ENCODE measurements around the gene CCDC88B. TPM values are rescaled to one million over a fixed set of nuclear protein-coding genes. Genes with fewer than 3 reads are reported as not detected.
A peak's percentile ranks its signal among the peaks of the same experiment; 100 is the strongest.

CCDC88B gene
- polyA plus RNA-seq, 3 donors from 2014 or later, result 10.3 to 86.7 (median 16.4) TPM

- Mint-ChIP-seq H3K9me3 (no peaks in the 10 kb centered on the region), H3K27ac (peak within 1 kb of the TSS; percentile 34 to 83 (median 70)), H3K27me3 (ENCODE audit: low read depth in 3 of 3) (no peaks in the 10 kb centered on the region), H3K4me3 (peak within 1 kb of the TSS; percentile 81 to 93 (median 88)), H3K36me3 (peaks cover 4 to 15% (median 7%) of the 10 kb centered on the region in 3 donors), H3K4me1 (peaks cover 17 to 30% of the 10 kb centered on the region in 2 donors)
- DNase-seq, result peak; percentile 55 to 64 (median 60)
Observed at GRCh38 chr11:64358907-64359711, 19.1 kb downstream of the CCDC88B start, which contains the start of gene RPS6KA4. TSS of gene RPS6KA4 (plus strand) at chr11:64359162. CDS start at chr11:64359236, 74 bp downstream.

- Mint-ChIP-seq H3K36me3 (peaks cover 8 to 19% (median 11%) of the 10 kb centered on the region in 3 donors), H3K4me1 (peaks cover 17 to 30% of the 10 kb centered on the region in 2 donors), H3K9me3 (no peaks in the 10 kb centered on the region), H3K27ac (peak overlapping the region; percentile 34 to 83 (median 70)), H3K27me3 (ENCODE audit: low read depth in 3 of 3) (no peaks in the 10 kb centered on the region), H3K4me3 (peak overlapping the region; percentile 81 to 93 (median 88))
- no peak for DNase-seq
Observed at GRCh38 chr11:64359712-64360445, 19.9 kb downstream of the CCDC88B start.

GRCh38 chr11:64360448-64360921, 20.5 kb downstream of the CCDC88B start:
- H3K4me3 Mint-ChIP-seq, result peak overlapping the region; percentile 81 to 93 (median 88)
- H3K36me3 Mint-ChIP-seq, result peaks cover 8 to 19% (median 11%) of the 10 kb centered on the region in 3 donors
- H3K9me3 Mint-ChIP-seq, result no peaks in the 10 kb centered on the region
- H3K4me1 Mint-ChIP-seq, result peaks cover 17 to 30% of the 10 kb centered on the region in 2 donors
- DNase-seq, result no peak
- H3K27me3 Mint-ChIP-seq (ENCODE audit: low read depth in 3 of 3), result no peaks in the 10 kb centered on the region
- peak overlapping the region in 4 of 6 donors; percentile 24 to 76 (median 36) for H3K27ac Mint-ChIP-seq

GRCh38 chr11:64361659-64362058, 21.7 kb downstream of the CCDC88B start:
- H3K27ac Mint-ChIP-seq, result peak overlapping the region in 1 of 6 donors; percentile 12
- peaks cover 17 to 27% of the 10 kb centered on the region in 2 donors for H3K4me1 Mint-ChIP-seq
- no peaks in the 10 kb centered on the region for H3K9me3 Mint-ChIP-seq
- H3K36me3 Mint-ChIP-seq, result peaks cover 12 to 21% (median 15%) of the 10 kb centered on the region in 3 donors
- H3K27me3 Mint-ChIP-seq (ENCODE audit: low read depth in 3 of 3), result no peaks in the 10 kb centered on the region
- DNase-seq, result no peak
- H3K4me3 Mint-ChIP-seq, result no peak overlapping the region

- H3K27ac Mint-ChIP-seq, result peak overlapping the region in 1 of 6 donors; percentile 19
- H3K27me3 Mint-ChIP-seq (ENCODE audit: low read depth in 3 of 3), result no peaks in the 10 kb centered on the region
- no peaks in the 10 kb centered on the region for H3K9me3 Mint-ChIP-seq
- no peak for DNase-seq
- peaks cover 14 to 22% (median 17%) of the 10 kb centered on the region in 3 donors for H3K36me3 Mint-ChIP-seq
- H3K4me3 Mint-ChIP-seq, result peak overlapping the region in 2 of 5 donors; percentile 14 to 38
- peaks cover 17 to 26% of the 10 kb centered on the region in 2 donors for H3K4me1 Mint-ChIP-seq
Observed at GRCh38 chr11:64362339-64362738, 22.3 kb downstream of the CCDC88B start.

- Mint-ChIP-seq H3K9me3 (no peaks in the 10 kb centered on the region), H3K36me3 (peaks cover 17 to 22% (median 19%) of the 10 kb centered on the region in 3 donors), H3K27ac (peak overlapping the region in 1 of 6 donors; percentile 55), H3K4me3 (no peak overlapping the region), H3K4me1 (peaks cover 16 to 18% of the 10 kb centered on the region in 2 donors), H3K27me3 (ENCODE audit: low read depth in 3 of 3) (no peaks in the 10 kb centered on the region)
- DNase-seq, result no peak
Observed at GRCh38 chr11:64364435-64364834, 24.4 kb downstream of the CCDC88B start.

- Mint-ChIP-seq H3K4me1 (peaks cover 11 to 13% of the 10 kb centered on the region in 2 donors), H3K27me3 (ENCODE audit: low read depth in 3 of 3) (no peaks in the 10 kb centered on the region), H3K9me3 (no peaks in the 10 kb centered on the region), H3K36me3 (peaks cover 17 to 22% (median 19%) of the 10 kb centered on the region in 3 donors), H3K27ac (no peak overlapping the region), H3K4me3 (no peak overlapping the region)
- DNase-seq, result no peak
Observed at GRCh38 chr11:64364911-64365310, 24.9 kb downstream of the CCDC88B start.

GRCh38 chr11:64366751-64367150, 26.7 kb downstream of the CCDC88B start:
- Mint-ChIP-seq H3K27ac (peak overlapping the region in 1 of 6 donors; percentile 55), H3K4me1 (peaks cover 0 to 2% of the 10 kb centered on the region in 2 donors), H3K4me3 (no peak overlapping the region), H3K27me3 (ENCODE audit: low read depth in 3 of 3) (no peaks in the 10 kb centered on the region), H3K9me3 (no peaks in the 10 kb centered on the region), H3K36me3 (peaks cover 14 to 19% (median 18%) of the 10 kb centered on the region in 3 donors)
- DNase-seq, result no peak

GRCh38 chr11:64367931-64368672, 28.1 kb downstream of the CCDC88B start:
- no peak for DNase-seq
- no peaks in the 10 kb centered on the region for H3K9me3 Mint-ChIP-seq
- no peaks in the 10 kb centered on the region for H3K27me3 Mint-ChIP-seq (ENCODE audit: low read depth in 3 of 3)
- no peaks in the 10 kb centered on the region for H3K4me1 Mint-ChIP-seq
- H3K4me3 Mint-ChIP-seq, result no peak overlapping the region
- H3K27ac Mint-ChIP-seq, result no peak overlapping the region
- peaks cover 11 to 16% (median 12%) of the 10 kb centered on the region in 3 donors for H3K36me3 Mint-ChIP-seq

GRCh38 chr11:64368673-64369074, 28.7 kb downstream of the CCDC88B start:
- H3K36me3 Mint-ChIP-seq, result peaks cover 11 to 15% (median 12%) of the 10 kb centered on the region in 3 donors
- no peaks in the 10 kb centered on the region for H3K4me1 Mint-ChIP-seq
- no peaks in the 10 kb centered on the region for H3K9me3 Mint-ChIP-seq
- H3K4me3 Mint-ChIP-seq, result no peak overlapping the region
- no peaks in the 10 kb centered on the region for H3K27me3 Mint-ChIP-seq (ENCODE audit: low read depth in 3 of 3)
- H3K27ac Mint-ChIP-seq, result peak overlapping the region in 1 of 6 donors; percentile 6
- DNase-seq, result no peak

GRCh38 chr11:64369440-64370421, 29.7 kb downstream of the CCDC88B start:
- H3K9me3 Mint-ChIP-seq, result no peaks in the 10 kb centered on the region
- H3K27me3 Mint-ChIP-seq (ENCODE audit: low read depth in 3 of 3), result no peaks in the 10 kb centered on the region
- no peak overlapping the region for H3K27ac Mint-ChIP-seq
- no peak for DNase-seq
- H3K4me1 Mint-ChIP-seq, result no peaks in the 10 kb centered on the region
- H3K4me3 Mint-ChIP-seq, result no peak overlapping the region
- peaks cover 6 to 11% (median 7%) of the 10 kb centered on the region in 3 donors for H3K36me3 Mint-ChIP-seq

- Mint-ChIP-seq H3K27ac (no peak overlapping the region), H3K4me3 (no peak overlapping the region), H3K9me3 (no peaks in the 10 kb centered on the region), H3K27me3 (ENCODE audit: low read depth in 3 of 3) (no peaks in the 10 kb centered on the region), H3K36me3 (peaks cover 6 to 11% (median 7%) of the 10 kb centered on the region in 3 donors), H3K4me1 (no peaks in the 10 kb centered on the region)
- no peak for DNase-seq
Observed at GRCh38 chr11:64371201-64371600, 31.2 kb downstream of the CCDC88B start.

Data from immature natural killer cell (primary cell).